Activated naive CD8-positive, alpha-beta T cell treated with anti-CD3 and anti-CD28 coated beads, Interleukin-2, amount 50 U/mL, for 16 hours (primary cell): ENCODE data around the gene CNST.
"Not testable (repeated sequence)": the region's sequence is repeated elsewhere in the genome, so short reads cannot be mapped to it uniquely, and the experiment has no call there.

ENCODE experiments used
- DNase-seq: peaks from one replicate; pipeline ENCODE4 v3.0.0-alpha.2; 2020; ENCODE audit warnings: low read depth, low spot score

Gene CNST

GRCh38 chr1:246583056-246583440 lies 16.8 kb downstream of the CNST start:
- DNase-seq: no peak

- no peak for DNase-seq
Measured at GRCh38 chr1:246583448-246584185, 17.4 kb downstream of the CNST start.

- DNase-seq: no peak
Measured at GRCh38 chr1:246587032-246587431, 20.8 kb downstream of the CNST start.

GRCh38 chr1:246587606-246588005 lies 21.4 kb downstream of the CNST start:
- no peak for DNase-seq

- DNase-seq: no peak
Measured at GRCh38 chr1:246588159-246588721, 22.0 kb downstream of the CNST start.

GRCh38 chr1:246589919-246590318 lies 23.7 kb downstream of the CNST start:
- not testable (repeated sequence) for DNase-seq

GRCh38 chr1:246591047-246591446 lies 24.8 kb downstream of the CNST start:
- DNase-seq: no peak

- DNase-seq: no peak
Measured at GRCh38 chr1:246591504-246591903, 25.2 kb downstream of the CNST start.

GRCh38 chr1:246591958-246592357 lies 25.7 kb downstream of the CNST start:
- DNase-seq: no peak

- DNase-seq: no peak
Measured at GRCh38 chr1:246592695-246593094, 26.4 kb downstream of the CNST start.

- no peak for DNase-seq
Measured at GRCh38 chr1:246595146-246595545, 28.9 kb downstream of the CNST start.

- no peak for DNase-seq
Measured at GRCh38 chr1:246597340-246597739, 31.1 kb downstream of the CNST start.

- DNase-seq: no peak
Measured at GRCh38 chr1:246597971-246598370, 31.7 kb downstream of the CNST start.

- no peak for DNase-seq
Measured at GRCh38 chr1:246599315-246599714, 33.1 kb downstream of the CNST start.

GRCh38 chr1:246600579-246600978 lies 34.3 kb downstream of the CNST start:
- DNase-seq: no peak

GRCh38 chr1:246602194-246602593 lies 35.9 kb downstream of the CNST start:
- no peak for DNase-seq

- not testable (repeated sequence) for DNase-seq
Measured at GRCh38 chr1:246605231-246605630, 39.0 kb downstream of the CNST start.

GRCh38 chr1:246607462-246607861 lies 41.2 kb downstream of the CNST start:
- no peak for DNase-seq

GRCh38 chr1:246608616-246609376 lies 42.5 kb downstream of the CNST start:
- DNase-seq: no peak

- no peak for DNase-seq
Measured at GRCh38 chr1:246609632-246610031, 43.4 kb downstream of the CNST start.

GRCh38 chr1:246613096-246613758 lies 47.0 kb downstream of the CNST start:
- DNase-seq: no peak

GRCh38 chr1:246617156-246617555 lies 50.9 kb downstream of the CNST start:
- DNase-seq: no peak
